Measurements from ENCODE around the gene GNG7.

The GNG7 gene

GRCh38 chr19:2702170-2703076 is at the start of gene GNG7:
Gene GNG7, minus strand, starts transcription at chr19:2702694. Its CDS starts 182,006 bp downstream, at chr19:2520688.
- DNase-seq, result peak; percentile 95

GRCh38 chr19:2751438-2751830 is 48.9 kb upstream of the GNG7 start:
- DNase-seq, result no peak

GRCh38 chr19:2750808-2751437 is 48.4 kb upstream of the GNG7 start:
- no peak for DNase-seq

GRCh38 chr19:2747349-2747748 is 44.9 kb upstream of the GNG7 start:
- DNase-seq, result no peak

GRCh38 chr19:2744113-2744512 is 41.6 kb upstream of the GNG7 start:
- DNase-seq, result no peak

GRCh38 chr19:2743099-2743498 is 40.6 kb upstream of the GNG7 start:
- DNase-seq, result no peak

- no peak for DNase-seq
Observed at GRCh38 chr19:2740314-2740656, 37.8 kb upstream of the GNG7 start.

- DNase-seq, result peak; percentile 99
Observed at GRCh38 chr19:2739602-2740313, 37.3 kb upstream of the GNG7 start, which contains the start of gene SLC39A3. Gene SLC39A3, minus strand, starts transcription at chr19:2740017. Its CDS starts 2,760 bp downstream, at chr19:2737257.

- DNase-seq, result no peak
Observed at GRCh38 chr19:2736550-2737190, 34.2 kb upstream of the GNG7 start.

GRCh38 chr19:2735374-2735773 is 32.9 kb upstream of the GNG7 start:
- DNase-seq, result no peak

- DNase-seq, result no peak
Observed at GRCh38 chr19:2734589-2735288, 32.2 kb upstream of the GNG7 start.

- DNase-seq, result no peak
Observed at GRCh38 chr19:2733930-2734588, 31.6 kb upstream of the GNG7 start.

GRCh38 chr19:2732883-2733282 is 30.4 kb upstream of the GNG7 start:
- no peak for DNase-seq

GRCh38 chr19:2732157-2732725 is 29.7 kb upstream of the GNG7 start:
- DNase-seq, result no peak

- DNase-seq, result no peak
Observed at GRCh38 chr19:2731181-2731995, 28.9 kb upstream of the GNG7 start.

- no peak for DNase-seq
Observed at GRCh38 chr19:2729943-2730818, 27.7 kb upstream of the GNG7 start.

GRCh38 chr19:2728783-2729387 is 26.4 kb upstream of the GNG7 start:
- DNase-seq, result no peak

GRCh38 chr19:2727640-2727944 is 25.1 kb upstream of the GNG7 start:
- DNase-seq, result no peak

GRCh38 chr19:2726904-2727639 is 24.6 kb upstream of the GNG7 start:
- no peak for DNase-seq

Measured in activated T-cell treated with anti-CD3 and anti-CD28 coated beads for 4 hours (primary cell).